ENCODE measurements around the gene PRKAR1B.

DNA sequence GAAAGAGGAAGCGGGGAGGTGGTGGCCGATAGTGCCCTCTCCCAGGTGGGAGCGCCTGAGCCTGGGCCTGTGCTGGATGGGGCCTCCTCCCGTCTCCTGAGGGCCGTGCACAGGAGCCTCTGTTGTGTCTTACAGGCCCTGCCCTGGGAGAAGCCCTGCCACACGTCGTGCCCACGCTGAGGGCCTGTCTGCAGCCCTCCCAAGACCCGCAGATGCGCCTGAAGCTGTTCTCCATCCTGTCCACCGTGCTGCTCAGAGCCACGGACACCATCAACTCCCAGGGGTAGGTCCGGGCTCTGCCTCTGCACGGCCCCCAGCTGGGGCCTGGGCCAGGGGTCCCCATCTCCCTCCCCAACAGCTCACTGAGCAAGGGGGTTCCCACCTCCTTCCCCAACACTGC lies 43.3 kb upstream of the PRKAR1B start:
- TF ChIP-seq GATA2 (IDR thresholded peaks at IDR 0.05; ENCODE audit: low read depth, low read length) (no peak), GATA3 (IDR thresholded peaks at IDR 0.05; ENCODE audit: low read depth, low read length) (no peak)

All from SH-SY5Y (cell line).